Kidney (tissue), 14 donors: ENCODE data around the gene UNC13D. TPM values are rescaled to one million over a fixed set of nuclear protein-coding genes. Genes with fewer than 3 reads are reported as not detected.
"Not testable (repeated sequence)": the region's sequence is repeated elsewhere in the genome, so short reads cannot be mapped to it uniquely, and the experiment has no call there.

Experiments used
- DNase-seq, 5 donors: peaks; one replicate each; pipeline ENCODE4 v3.0.0-alpha.2; 2013 to 2020
- FAIRE-seq: peaks from 2 replicates; lab custom pipeline; 2012; peaks lifted over from hg19 to GRCh38; lab: Jason Lieb, UNC
- H3K27ac ChIP-seq, 2 donors: one replicate each; pipeline ENCODE4 v1.7.0; 2013; ENCODE audit warnings: low read depth in 2 of 2, low read length in 2 of 2, inconsistent platforms in 1 of 2
- H3K27me3 ChIP-seq: one replicate; pipeline ENCODE4 v1.7.1; 2013; ENCODE audit warnings: low read length, inconsistent platforms; ENCODE audit not compliant: control insufficient read depth, insufficient read depth
- H3K36me3 ChIP-seq, 3 donors: one replicate each; pipeline versions ENCODE4 v1.7.0 to v1.7.1; 2013; ENCODE audit warnings: low read length in 3 of 3, control low read depth in 1 of 3, inconsistent platforms in 1 of 3; ENCODE audit not compliant: insufficient read depth in 3 of 3, control insufficient read depth in 2 of 3
- H3K4me1 ChIP-seq, 3 donors: one replicate each; pipeline versions ENCODE4 v1.7.0 to v1.7.1; 2013; ENCODE audit warnings: low read length in 3 of 3, inconsistent platforms in 1 of 3, low read depth in 1 of 3; ENCODE audit not compliant: control insufficient read depth in 2 of 3, insufficient read depth in 2 of 3
- H3K4me3 ChIP-seq, 3 donors: one replicate each; pipeline versions ENCODE4 v1.7.0 to v1.8.1; 2013; ENCODE audit warnings: low read length in 3 of 3, control low read depth in 1 of 3, inconsistent platforms in 1 of 3
- H3K9ac ChIP-seq, 3 donors: one replicate each; pipeline versions ENCODE4 v1.7.0 to v1.7.1; 2013; ENCODE audit warnings: low read length in 3 of 3, control low read depth in 1 of 3, inconsistent platforms in 1 of 3
- H3K9me3 ChIP-seq, 3 donors: one replicate each; pipeline versions ENCODE4 v1.7.0 to v1.7.1; 2013; ENCODE audit warnings: low read length in 3 of 3, control low read depth in 1 of 3, inconsistent platforms in 1 of 3; ENCODE audit not compliant: control insufficient read depth in 2 of 3, insufficient read depth in 1 of 3
- intact Hi-C: fragments of 100-400 bp; cut with DNase I; formaldehyde crosslinking; loops from one replicate; pipeline ENCODE4 v1.11.1; 2022
- polyA plus RNA-seq: library from polyadenylated mRNA; stranded (reverse); fragments of 350-450 nt; fragmentation: Illumina TruSeq; extraction: RNeasy Lipid Tissue Mini Kit (QIAGEN cat#74804); gene quantifications from one replicate; pipeline ENCODE4 v1.2.3, GENCODE V29; 2014; ENCODE audit warnings: low read depth, low replicate concordance; ENCODE audit not compliant: insufficient read depth
- total RNA-seq: library from RNA; stranded (reverse); fragmentation: NEBNext Ultra II Directional; extraction: Animal tissue kit (Norgen Biotek cat#: 25700); gene quantifications from one replicate; pipeline ENCODE4 v1.2.1, GENCODE V29; 2021
- TF ChIP-seq, protein P1 (sequence below): IDR thresholded peaks from 3 replicates; pipeline ENCODE4 v1.5.1; 2012; ENCODE audit warnings: mild to moderate bottlenecking, moderate library complexity, borderline replicate concordance; ENCODE audit not compliant: insufficient read depth; ENCODE audit errors: extremely low read depth
- donor health status: control.
- donor health status: control.
- donor health status: control.
- donor health status: control.
- donor health status: control.
- donor health status: DM: yes; HTN: yes; CAD: no.
- donor health status: Normal renal cell carcinoma (clear cell type).

UNC13D gene
- total and polyA plus RNA-seq, 2 donors from 2014 or later = 3.8 to 26.1 TPM

DNA sequence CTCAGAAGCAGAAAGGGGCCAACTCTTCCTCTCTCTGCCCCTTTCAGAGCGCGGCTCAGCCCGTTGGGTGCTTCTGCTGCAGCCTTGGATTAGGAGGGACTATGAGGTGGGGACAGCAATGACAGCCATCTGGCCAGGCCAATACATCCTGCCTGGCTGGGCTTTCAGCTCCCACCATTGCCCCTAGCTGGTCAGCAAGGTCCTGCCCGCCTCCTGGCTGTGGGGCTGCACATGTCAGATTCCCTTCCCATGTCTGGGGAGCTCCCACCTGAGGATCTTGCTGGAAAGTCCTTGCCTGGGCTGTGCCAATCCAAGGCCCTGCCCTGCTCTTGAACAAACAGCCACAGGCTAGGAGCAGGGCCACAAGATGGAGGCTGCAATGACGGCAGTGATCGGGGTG lies 44.3 kb upstream of the UNC13D start:
- H3K9ac ChIP-seq = no peak overlapping the region
- H3K36me3 ChIP-seq = peaks cover 0 to 4% (median 3%) of the 10 kb centered on the region in 3 donors
- no peak overlapping the region for H3K4me3 ChIP-seq
- H3K27ac ChIP-seq = no peak overlapping the region
- H3K9me3 ChIP-seq = no peaks in the 10 kb centered on the region
- TF ChIP-seq, protein P1, sequence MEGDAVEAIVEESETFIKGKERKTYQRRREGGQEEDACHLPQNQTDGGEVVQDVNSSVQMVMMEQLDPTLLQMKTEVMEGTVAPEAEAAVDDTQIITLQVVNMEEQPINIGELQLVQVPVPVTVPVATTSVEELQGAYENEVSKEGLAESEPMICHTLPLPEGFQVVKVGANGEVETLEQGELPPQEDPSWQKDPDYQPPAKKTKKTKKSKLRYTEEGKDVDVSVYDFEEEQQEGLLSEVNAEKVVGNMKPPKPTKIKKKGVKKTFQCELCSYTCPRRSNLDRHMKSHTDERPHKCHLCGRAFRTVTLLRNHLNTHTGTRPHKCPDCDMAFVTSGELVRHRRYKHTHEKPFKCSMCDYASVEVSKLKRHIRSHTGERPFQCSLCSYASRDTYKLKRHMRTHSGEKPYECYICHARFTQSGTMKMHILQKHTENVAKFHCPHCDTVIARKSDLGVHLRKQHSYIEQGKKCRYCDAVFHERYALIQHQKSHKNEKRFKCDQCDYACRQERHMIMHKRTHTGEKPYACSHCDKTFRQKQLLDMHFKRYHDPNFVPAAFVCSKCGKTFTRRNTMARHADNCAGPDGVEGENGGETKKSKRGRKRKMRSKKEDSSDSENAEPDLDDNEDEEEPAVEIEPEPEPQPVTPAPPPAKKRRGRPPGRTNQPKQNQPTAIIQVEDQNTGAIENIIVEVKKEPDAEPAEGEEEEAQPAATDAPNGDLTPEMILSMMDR = no peak
- peaks cover 0 to 3% (median 0%) of the 10 kb centered on the region in 3 donors for H3K4me1 ChIP-seq
- DNase-seq = no peak
- intact Hi-C loops = no loop called here
- FAIRE-seq = no peak
- no peaks in the 10 kb centered on the region for H3K27me3 ChIP-seq

DNA sequence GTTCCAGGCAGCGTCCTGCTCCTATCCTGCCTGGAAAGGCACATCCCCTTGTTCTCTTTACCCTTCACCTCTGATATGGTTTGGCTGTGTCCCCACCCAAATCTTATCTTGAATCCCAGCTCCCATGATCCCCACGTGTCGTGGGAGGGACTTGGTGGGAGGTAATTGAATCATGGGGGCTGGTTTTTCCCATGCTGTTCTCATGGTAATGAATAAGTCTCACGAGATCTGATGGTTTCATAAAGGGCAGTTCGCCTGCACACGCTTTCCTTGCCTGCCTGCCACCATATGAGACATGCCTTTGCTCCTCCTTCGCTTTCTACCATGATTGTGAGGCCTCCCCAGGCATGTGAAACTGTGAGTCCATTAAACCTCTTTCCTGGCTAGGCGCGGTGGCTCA lies 41.7 kb upstream of the UNC13D start:
- DNase-seq, H3K36me3 ChIP-seq, H3K4me3 ChIP-seq, intact Hi-C loops, H3K4me1 ChIP-seq, H3K9me3 ChIP-seq, H3K27me3 ChIP-seq, H3K9ac ChIP-seq, H3K27ac ChIP-seq, FAIRE-seq: not testable (repeated sequence)

DNA sequence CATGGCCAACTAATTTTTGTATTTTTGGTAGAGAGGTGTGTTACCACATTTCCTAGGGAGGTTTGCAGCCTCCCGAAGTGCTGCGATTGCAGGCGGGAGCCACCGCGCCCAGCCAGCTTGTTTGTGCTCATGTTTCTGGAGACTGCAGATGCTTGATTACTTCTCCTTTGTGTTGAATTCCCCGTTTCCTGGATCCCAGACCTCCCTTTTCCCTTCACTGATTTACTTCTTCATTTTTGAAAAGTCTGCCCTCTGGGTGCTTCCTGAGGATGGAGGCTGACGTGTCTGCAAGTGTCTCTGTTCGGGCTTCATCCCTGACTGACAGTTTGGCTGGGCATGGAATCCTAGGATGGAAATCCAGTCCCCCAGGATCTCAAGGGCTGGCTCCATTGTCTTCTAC lies 41.2 kb upstream of the UNC13D start:
- no peak overlapping the region for H3K9ac ChIP-seq
- peaks cover 0 to 3% (median 0%) of the 10 kb centered on the region in 3 donors for H3K36me3 ChIP-seq
- H3K27me3 ChIP-seq = no peaks in the 10 kb centered on the region
- DNase-seq (no peak), FAIRE-seq (no peak)
- no peaks in the 10 kb centered on the region for H3K9me3 ChIP-seq
- no peaks in the 10 kb centered on the region for H3K4me1 ChIP-seq
- TF ChIP-seq, protein P1 = no peak
- H3K27ac ChIP-seq = no peak overlapping the region
- no peak overlapping the region for H3K4me3 ChIP-seq
- intact Hi-C loops = no loop called here

DNA sequence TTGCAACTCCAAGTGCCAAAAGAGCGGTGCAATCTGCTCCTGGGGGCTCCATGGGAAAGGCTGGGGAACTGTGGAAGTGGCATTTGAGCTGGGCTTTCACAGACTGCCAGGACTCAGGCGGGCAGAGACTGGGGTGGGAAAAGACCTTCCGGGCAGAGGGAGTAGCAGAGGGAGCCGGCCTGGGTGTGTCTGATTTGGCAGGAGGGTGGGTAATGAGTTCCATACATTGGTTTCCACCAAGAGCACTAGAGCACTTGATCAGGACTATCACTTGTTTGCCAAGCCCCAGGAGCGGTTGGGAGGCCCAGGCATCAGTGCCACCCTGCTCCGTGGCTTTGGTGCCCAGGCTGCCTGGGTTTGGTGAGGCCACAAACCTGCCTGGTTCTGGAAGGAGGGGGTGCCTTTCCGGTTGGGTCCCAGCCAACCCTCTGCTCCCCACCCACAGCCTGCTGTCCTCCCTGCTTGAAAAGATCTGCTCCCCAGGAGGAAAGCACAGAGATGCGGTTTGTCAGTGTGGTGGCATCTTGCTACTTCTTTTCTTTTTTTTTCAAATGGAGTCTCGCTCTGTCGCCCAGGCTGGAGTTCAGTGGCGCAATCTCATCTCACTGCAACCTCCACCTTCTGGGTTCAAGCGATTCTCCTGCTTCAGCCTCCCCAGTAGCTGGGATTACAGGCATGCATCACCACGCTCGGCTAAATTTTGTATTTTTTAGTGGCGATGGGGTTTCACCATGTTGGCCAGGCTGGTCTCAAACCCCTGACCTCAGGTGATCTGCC lies 37.7 kb upstream of the UNC13D start:
- Histone ChIP-seq H3K4me1 (peaks cover 0 to 8% (median 2%) of the 10 kb centered on the region in 3 donors), H3K9me3 (no peaks in the 10 kb centered on the region), H3K36me3 (no peaks in the 10 kb centered on the region), H3K4me3 (no peak overlapping the region), H3K27ac (no peak overlapping the region), H3K27me3 (no peaks in the 10 kb centered on the region), H3K9ac (no peak overlapping the region)
- no peak for DNase-seq
- intact Hi-C loops = no loop called here
- no peak for FAIRE-seq
- TF ChIP-seq, protein P1 = no peak
